OCI-LY3 (cell line): ENCODE data around the gene ATXN3L.

Experiments
- CTCF ChIP-seq: fragments of 200-600, 300-600 bp; sonication (generic); IDR thresholded peaks from 2 replicates; pipeline ENCODE4 v1.5.1; 2014; ENCODE audit warnings: antibody characterized with exemption, low read length, low read depth
- EZH2phosphoT487 ChIP-seq: fragments of 200-600 bp; shearing (Covaris generic); IDR thresholded peaks from 2 replicates; pipeline ENCODE4 v1.6.1; 2018; ENCODE audit warnings: antibody characterized with exemption, mixed run types, low read depth

- TF ChIP-seq CTCF (no peak), EZH2phosphoT487 (no peak)
Observed at GRCh38 chrX:13279279-13280018, 40.4 kb downstream of the ATXN3L start.
